G401.6 (cell line): Measurements from ENCODE around the gene ACTA1.
"Not testable (repeated sequence)": the region's sequence is repeated elsewhere in the genome, so short reads cannot be mapped to it uniquely, and the experiment has no call there.

Experiments used
- FAIRE-seq: peaks from 2 replicates; lab custom pipeline; 2012; peaks lifted over from hg19 to GRCh38; lab: Jason Lieb, UNC

ACTA1 gene

GRCh38 chr1:229434005-229434640 is at the start of gene ACTA1:
ACTA1 (minus strand) TSS chr1:229434094; CDS start chr1:229433115, 979 bp downstream.
- no peak for FAIRE-seq

GRCh38 chr1:229482511-229482910 is 48.6 kb upstream of the ACTA1 start:
- no peak for FAIRE-seq

DNA sequence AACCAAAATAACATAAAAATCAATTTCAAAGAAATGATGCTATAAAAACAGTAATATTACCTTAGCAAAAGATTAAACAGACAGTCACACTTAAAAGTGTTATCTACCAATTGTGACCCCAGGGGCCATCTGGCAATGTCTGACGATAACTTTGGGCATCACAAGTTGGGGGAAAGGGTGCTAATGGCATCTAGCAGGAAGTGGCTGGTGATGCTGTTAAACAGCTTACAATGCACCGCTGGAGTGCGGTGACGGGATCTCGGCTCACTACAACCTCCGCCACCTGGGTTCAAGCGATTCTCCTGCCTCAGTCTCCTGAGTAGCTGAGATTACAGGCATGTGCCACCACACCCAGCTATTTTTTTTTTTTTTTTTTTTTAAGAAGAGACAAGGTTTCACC is 46.6 kb upstream of the ACTA1 start:
- no peak for FAIRE-seq

- FAIRE-seq: no peak
Measured at GRCh38 chr1:229479660-229480399, 45.9 kb upstream of the ACTA1 start.

- FAIRE-seq: no peak
Measured at GRCh38 chr1:229478852-229479251, 45.0 kb upstream of the ACTA1 start.

- not testable (repeated sequence) for FAIRE-seq
Measured at GRCh38 chr1:229475859-229476258, 42.0 kb upstream of the ACTA1 start.

GRCh38 chr1:229474509-229474908 is 40.6 kb upstream of the ACTA1 start:
- no peak for FAIRE-seq

GRCh38 chr1:229471175-229471574 is 37.3 kb upstream of the ACTA1 start:
- FAIRE-seq: no peak

- no peak for FAIRE-seq
Measured at GRCh38 chr1:229470406-229471043, 36.6 kb upstream of the ACTA1 start.

GRCh38 chr1:229466887-229467286 is 33.0 kb upstream of the ACTA1 start:
- FAIRE-seq: no peak

- no peak for FAIRE-seq
Measured at GRCh38 chr1:229464672-229465071, 30.8 kb upstream of the ACTA1 start.

DNA sequence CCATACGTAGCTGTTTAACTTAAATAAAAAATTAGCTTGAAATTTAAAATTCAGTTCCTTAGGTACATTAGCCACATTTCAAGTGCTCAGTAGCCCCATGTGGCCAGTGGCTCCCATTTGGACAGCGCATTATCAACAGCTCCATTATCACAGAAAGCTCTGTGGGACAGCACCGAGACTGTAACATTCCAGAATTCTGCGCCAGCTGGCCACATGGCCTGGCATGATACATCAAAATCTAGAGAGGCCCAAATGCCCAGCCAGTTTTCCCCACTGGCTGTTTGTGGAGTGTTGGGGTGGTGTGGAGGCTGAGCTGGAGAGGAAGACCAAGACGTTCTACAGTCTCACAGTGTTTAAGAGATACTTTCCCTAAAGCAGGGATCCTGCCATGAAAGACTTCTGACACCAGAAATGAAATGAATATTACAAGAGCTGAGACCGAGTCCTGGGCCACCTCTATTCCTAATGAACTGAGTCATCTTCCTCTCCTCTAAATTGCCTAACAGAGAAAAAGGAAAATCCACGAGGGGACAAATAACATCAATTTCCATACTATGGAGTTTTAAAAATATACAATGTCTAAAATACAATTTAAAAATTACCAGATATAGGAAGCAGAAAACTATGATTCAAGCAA is 27.3 kb upstream of the ACTA1 start:
- FAIRE-seq: no peak

DNA sequence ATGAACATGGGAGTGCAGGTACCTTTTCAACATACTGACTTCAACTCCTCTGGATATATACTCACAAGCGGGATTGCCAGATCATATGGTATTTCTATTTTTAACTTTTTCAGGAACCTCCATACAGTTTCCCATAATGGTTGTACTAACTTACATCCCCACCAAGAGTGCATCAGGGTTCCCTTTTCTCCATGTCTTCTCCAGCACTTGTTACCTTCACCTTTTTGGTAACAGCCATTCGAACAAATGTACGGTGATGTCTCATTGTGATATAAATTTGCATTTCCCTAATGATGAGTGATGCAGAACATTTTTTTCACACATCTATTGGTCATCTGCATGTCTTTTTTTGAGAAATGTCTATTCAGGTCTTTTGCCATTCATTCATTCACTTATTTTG is 25.9 kb upstream of the ACTA1 start:
- no peak for FAIRE-seq

DNA sequence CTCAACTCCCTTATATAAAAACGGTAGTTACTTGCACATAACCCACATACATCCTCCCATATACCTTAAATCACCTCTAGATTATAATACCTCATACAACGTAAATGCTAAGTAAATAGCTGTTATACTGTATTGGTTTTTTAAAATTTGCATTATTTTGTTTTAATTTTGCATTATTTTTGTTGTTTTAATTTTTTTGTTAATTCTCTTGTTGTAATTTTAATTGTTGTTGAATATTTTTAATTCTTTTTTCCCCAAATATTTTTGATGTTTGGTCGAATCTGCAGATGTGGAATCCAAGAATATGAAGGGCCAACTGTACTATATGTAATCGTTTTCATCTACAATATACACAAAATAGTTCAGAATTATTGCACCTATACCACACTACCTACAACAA is 23.5 kb upstream of the ACTA1 start:
- FAIRE-seq: peak; percentile 81

DNA sequence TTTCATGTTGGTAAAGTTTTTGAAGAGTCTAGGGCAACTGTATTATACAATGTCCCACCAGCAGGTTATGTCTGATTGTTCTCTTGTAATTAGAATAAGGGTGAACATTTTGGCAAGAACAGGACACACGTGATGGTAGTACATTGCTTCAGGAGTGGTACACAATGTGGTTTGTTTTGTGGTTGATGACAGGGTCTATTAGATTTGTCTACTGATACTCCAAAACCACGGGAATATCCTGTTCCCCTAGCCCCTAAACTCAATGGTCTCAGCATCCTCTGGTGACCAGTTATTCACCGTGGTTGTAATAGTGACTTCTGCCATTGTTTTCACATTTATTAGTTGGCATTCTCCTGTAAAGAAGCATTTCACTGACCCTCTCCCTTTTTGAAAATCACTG is 22.1 kb upstream of the ACTA1 start:
- no peak for FAIRE-seq

DNA sequence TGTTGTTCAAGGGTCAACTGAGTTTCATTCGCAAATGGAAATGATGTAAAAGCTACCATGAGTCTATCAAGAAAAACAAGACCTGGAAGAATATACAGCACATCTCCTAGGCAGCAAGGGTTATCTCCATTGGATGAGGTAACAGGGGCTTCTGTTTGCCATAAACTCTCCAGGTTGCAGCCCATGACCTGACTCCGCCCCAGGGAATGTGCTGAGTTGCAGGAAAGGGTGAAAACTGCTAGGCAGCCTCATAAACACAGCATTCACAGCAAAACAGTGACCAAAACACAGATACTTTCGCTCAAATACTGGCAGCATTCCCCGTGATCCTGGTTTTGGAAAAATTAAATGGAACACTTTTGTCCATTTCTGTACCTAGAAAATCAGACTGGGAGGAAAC is 20.2 kb upstream of the ACTA1 start:
- FAIRE-seq: no peak

DNA sequence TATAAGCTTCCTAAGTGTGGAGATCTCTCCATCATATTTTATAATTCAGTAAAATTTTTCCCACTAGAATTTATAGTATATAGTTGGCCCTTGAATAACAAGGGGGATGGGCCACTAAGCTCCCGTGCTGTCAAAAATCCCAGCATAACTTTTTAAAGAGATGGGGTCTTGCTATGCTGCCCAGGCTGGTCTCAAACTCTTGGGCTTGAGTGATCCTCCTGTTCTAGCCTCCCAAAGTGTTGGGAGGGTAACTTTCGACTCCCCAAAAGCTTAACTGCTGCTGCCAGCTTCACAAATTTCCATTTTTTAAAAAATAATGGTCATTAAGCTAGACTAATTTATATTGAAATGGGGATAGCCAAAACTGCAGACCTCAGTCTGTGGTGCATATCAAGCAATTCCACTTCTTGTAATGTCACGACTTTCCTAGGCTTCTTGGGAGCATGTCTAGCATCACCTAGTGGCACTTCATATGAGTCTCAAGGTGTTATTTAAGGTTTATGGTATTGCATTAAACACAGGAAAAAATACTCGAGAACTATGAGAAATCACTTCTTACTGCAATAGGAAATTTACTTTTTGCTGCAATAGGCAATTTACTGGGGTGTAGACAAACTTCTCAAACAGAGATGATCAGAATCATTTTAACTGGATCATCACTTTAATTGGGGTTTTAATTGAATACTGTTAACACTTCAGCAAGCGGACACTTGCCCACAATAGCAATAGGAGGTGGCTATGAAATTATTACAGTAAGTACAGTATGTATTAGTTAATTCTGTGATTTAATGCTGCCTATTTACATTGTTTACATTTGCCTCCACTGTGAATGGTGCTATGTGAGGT is 19.3 kb upstream of the ACTA1 start:
- no peak for FAIRE-seq

DNA sequence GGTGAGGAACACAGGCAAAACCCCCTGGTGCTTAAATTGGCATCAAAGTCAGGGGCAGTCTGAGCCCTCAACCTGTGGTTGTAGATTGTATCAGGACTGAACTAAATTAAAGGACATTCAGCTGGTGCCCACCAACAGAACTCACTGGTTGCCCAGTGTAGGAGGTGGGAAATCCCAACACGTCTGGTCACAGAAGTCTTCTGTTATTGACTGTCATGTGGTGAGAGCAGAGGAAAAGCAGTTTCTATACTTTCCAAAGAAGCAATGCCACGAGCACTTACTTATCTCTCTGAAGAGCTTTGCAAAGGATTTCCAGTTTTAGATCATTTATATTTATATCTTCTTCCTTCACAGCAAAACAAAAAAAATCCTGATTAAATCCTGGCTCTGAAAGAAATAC is 15.0 kb upstream of the ACTA1 start:
- FAIRE-seq: no peak

- no peak for FAIRE-seq
Measured at GRCh38 chr1:229448354-229448753, 14.5 kb upstream of the ACTA1 start.

GRCh38 chr1:229447809-229448252 is 13.9 kb upstream of the ACTA1 start:
- no peak for FAIRE-seq

DNA sequence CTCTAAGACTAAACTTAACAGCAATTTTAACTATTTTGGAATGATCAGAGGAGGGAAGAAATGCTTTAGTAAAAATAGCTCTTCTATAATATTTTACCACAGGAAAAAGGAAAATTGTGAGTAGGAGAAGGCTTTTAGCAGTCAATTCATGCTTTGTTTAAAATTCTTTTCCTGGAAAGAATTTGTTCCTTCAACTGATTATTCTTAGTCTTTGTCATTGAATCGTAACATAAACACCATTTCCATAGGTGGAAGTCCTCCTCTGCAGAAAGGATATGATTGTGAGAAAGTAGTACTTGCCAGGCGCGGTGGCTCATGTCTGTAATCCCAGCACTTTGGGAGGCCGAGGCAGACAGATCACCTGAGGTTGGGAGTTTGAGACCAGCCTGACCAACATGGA is 11.9 kb upstream of the ACTA1 start:
- FAIRE-seq: no peak
